ENCODE measurements around the gene RETREG1.
A peak's percentile ranks its signal among the peaks of the same experiment; 100 is the strongest.
"Not testable (repeated sequence)": the region's sequence is repeated elsewhere in the genome, so short reads cannot be mapped to it uniquely, and the experiment has no call there.

Gene RETREG1

DNA sequence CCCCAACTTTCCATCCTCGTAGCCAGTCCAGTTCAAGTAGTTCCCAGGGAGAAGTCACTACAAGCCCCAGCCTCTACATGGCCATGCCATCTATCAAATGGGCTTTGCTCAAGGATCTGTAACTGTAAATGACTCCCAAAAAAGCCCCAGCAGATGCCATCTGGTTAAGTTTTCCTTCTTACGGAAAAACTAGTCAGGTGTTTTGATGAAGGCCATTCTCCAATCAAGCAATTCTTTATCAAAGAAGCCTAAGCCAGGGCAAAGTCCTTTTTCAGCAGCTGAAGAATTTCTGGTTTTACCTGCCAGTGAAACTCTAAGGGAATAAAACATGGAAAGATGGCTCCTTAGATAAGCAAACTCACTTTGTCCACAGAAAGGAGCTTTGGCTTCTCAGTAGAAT is 129.3 kb downstream of the RETREG1 start:
- DNase-seq (ENCODE audit: low spot score): no peak

DNA sequence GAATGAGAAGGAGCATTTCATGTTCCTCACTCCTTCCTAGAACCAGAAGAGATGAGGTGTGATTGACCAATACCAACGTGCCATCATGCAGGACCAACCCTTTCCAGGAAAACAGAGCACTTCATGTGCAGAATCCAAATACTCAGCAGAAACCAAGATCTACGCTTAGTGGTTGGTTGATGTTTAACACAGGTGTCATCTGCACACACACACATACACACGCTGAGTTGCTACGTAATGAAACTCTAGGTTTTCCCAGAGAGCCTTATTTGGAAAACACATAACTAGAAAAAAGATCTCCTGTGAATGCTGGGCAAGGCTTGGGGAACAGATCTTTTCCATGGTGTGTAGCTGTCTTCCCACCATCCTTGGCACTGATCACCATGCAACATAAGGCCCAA is 130.1 kb downstream of the RETREG1 start:
- no peak for DNase-seq (ENCODE audit: low spot score)

DNA sequence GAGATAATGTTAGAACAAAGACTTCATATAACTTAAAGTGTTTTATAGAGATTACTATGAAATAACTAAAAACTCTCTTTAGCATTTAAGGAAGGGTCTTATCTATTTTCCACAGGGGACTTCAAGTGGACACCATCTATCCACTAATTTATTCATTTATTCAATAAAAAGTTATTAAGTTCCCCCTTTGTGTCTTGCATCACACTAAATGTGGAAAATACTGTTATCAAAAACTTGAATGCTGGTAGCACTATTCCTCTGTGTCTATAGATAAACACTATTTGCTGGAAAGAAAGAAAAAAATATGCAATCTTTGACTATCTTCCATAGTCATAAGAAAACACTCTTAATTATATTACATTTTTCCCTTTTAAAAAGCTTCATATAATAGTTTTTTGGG is 131.1 kb downstream of the RETREG1 start:
- DNase-seq (ENCODE audit: low spot score): no peak

DNA sequence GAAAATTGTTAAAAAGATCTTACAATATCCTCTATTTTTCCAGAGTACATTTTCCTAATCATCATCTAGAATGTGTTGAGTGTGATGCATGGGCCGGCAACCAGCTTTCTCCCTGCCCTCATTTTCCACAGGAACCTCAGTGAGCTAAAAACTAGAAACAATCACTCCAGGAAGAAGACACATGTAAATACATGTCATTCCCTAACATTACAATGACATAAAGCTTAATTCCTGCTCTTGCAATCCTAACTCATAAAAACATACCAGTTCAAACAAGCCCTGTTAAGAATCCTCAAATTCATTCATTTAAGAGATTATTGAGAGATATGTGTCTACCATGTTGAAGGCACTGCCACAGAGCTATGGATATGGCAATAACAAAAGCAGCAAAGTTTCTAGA is 132.7 kb downstream of the RETREG1 start:
- DNase-seq (ENCODE audit: low spot score): no peak

DNA sequence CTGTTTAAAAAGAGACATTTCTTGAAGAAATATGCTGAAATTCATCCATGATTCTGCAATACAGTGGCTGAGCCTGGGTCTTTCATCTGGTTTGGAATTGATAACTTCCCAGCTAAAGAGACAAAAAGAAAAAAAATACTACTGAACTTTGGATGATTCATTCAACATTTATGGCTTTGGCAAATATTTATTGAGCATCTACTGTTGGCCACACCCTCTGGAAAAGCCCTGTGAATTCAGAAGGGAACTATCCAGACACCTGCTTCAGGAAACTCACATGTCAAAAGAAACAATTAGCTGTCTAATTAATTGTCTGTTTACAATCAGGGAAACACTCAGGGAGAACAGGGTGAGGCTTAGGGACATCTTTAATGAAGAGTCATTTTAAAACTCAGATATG is 133.4 kb downstream of the RETREG1 start:
- no peak for DNase-seq (ENCODE audit: low spot score)

DNA sequence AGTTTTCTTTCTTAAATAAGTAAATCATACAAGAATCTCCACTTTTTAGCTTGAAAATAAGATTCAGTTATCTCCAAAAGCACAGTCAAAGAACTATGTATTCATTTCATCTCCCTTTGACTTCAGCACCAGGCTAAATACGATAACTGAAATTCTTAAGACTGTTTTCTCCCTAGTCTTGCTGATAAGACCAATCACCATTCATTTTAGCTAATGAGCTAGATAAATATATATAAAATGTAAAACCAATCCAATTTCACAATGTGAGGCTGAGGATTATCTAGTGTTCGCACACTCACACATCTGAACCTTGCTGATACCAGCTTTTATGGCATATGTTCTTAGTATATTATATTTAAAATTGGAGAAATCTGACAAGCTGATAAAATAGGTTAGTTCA is 133.9 kb downstream of the RETREG1 start:
- no peak for DNase-seq (ENCODE audit: low spot score)

DNA sequence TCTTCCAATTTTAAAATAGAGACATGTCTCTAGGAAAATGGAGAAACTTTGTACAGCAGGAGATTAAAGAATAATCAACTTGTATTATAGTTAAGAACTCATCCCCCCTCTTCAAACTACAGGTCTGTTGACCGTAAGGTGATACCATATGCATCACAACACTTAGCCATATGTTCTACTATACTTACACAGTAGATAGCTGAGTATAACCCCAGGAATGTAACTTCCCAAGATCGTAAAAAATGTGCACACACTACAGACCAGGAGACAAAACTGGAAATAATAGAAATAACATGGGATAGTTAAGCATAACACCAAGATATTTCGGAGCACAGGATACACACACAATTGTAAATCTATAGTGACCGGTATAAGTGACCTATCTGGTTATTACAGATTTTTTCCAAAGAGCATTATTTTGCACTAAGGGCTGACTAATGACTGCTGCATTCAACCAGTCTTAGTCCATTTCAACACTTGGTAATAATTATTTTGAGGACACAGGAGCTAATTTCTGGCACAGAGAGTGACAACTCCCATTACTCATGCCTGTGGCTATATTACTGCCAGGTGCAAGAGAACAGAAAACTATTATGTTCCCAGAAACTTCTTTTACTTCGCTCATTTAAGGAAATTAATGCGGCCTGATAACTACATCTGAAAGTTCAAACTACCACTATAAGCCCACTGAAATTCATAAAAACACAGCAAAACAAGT is 135.8 kb downstream of the RETREG1 start:
- DNase-seq (ENCODE audit: low spot score): no peak

DNA sequence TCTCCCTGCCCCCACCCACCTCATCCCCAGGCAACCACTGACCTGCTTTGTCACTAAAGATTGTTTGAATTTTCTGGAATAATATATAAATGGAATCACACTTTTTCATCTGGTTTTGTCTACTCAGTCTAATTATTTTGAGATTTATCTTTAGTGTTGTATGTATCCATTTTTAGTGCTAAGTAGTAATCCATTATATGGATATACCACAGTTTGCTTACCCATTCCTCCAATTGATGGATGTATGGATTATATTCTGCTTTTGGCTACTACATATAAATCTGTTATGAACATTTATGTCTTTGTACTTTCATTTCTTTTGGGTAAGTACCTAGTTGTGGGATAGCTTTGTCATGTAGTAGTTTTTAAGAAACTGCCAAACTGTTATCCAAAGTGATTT is 136.7 kb downstream of the RETREG1 start:
- DNase-seq (ENCODE audit: low spot score): no peak

DNA sequence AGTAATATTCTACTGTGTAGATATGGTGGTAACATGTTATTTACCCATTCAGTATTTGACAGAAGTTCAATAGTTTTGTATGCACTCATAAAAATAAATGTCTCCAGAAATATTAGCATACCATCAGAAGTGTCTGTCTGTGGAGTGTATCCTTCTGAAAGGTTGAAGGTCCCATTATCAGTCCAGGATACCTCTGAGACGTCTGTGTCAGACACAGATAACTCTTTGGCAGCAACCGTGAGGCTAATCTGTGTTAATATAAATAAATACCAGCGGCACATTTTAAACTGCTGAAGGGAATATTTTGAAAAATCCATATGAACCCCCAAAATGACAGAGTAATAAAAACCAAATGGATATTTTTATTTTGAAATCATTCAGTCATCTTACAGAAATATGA is 139.3 kb downstream of the RETREG1 start:
- DNase-seq (ENCODE audit: low spot score): no peak

DNA sequence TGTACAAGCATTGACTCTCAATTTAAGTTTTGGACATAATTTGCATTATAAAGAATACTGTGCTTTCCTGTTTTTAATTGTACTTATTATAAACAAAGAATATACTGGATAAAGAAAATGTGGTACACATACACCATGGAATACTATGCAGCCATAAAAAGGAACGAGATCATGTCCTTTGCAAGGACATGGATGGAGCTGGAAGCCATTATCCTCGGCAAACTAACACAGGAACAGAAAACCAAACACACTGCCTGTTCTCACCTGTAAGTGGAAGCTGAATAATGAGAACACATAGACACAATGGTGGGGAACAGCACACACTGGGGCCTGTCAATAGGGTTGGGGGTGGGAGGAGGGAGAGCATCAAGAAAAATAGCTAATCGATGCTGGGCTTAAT is 140.4 kb downstream of the RETREG1 start:
- DNase-seq (ENCODE audit: low spot score): not testable (repeated sequence)

DNA sequence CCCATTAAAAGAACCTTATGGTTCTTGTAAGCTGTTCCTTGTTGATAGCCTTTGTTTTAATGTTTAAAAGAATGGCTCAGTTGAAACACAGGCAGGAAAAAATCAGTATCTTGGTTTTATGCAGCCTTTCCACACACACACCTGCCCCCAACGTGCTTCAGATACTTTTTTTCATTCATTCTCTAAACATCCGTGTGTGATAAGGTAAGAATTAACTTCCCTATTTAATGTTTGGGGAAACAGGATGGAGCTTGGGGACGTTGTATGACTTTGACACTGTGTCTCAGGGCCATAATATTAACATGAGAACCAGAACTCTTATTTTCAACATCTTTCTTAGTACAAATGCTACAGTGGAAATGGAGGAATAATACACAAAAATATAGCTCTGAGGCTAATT is 145.4 kb downstream of the RETREG1 start:
- no peak for DNase-seq (ENCODE audit: low spot score)

DNA sequence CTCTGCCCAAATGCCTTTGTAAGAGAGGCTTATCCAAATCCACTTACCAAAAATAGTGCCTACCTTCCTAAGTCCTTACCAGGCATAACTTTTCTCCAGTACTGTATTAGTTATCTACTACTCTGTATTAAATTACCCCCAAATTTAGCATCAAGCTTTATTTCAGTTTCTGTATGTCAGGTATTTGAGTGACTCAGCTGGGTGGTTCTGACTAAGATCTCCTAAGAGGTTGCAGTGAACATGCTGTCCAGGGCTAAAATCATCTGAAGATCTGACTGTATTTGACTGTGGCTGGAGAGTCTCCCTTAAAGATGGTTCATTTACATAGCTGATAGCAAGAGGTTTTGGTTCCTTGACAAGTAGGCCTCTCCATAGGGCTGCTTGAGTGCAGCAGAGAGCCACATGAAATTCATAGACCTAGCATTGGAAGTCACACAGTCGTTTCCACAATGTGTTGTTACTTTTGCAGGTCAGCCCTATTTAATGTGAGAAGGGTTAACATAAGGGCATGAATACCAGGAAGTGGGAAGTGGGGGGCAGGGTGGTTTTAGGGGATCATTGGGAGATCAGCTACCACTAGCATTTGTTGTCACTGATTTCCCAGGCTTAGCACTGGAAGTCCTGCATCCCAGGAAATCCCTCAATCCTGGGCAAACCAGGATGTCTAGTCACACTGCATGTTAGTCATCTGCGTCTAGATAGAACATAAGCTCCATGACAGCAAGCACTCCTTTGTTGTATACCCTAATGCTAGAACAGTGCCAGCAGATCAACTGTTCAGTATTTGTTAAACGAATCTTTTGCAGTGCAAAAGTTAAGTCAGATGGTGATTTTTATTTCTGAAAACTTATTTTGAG is 149.2 kb downstream of the RETREG1 start:
- peak; percentile 46 for DNase-seq (ENCODE audit: low spot score)

DNA sequence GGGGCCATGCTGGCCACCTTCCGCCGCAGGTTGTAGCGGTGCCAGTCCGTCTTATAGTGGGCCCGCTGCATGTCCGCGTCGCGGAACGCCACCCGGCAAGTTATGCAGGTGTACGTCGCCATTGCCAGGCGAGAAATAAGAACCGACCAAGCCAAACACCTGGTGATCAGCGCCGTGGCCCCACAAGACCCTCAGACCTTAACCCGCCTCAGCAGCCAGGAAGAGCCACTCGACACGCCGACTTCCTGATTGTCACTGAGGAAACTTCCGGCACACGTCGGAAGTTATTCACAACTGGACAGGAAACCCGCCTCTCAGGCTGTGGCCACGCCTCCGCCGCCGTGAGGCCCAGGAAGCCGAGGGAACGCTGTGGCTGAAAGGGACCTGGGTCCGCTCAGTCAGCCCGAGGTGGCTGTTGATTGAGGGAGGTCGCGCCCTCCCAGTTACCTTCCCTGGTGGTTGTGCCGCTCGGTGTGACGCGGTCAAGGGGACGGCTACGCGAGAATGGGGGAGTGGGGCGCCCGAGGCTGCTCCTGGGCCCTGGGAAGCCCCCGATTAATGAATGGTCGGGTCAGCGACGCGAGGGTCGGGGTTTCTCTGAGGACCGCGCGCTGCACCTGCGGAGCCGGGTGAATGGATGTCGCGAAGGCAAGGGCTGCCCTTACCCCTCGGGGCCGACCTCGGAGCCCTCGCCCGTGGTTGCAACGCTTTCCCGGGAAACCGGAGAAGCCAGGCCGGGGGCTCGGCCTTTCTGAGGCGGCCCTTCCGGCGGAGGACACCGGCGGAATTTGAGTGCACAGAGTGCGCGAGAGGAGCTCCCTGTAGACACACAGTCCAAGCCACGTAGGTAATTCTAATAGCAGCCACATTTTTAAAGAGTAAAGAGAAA is 151.0 kb downstream of the RETREG1 start, which contains the start of gene ZNF622:
Gene ZNF622 (minus strand): TSS at position 257 of the 889 bp plus-strand sequence. CDS start 135 bp downstream, at position 122.
- DNase-seq (ENCODE audit: low spot score): peak; percentile 91

DNA sequence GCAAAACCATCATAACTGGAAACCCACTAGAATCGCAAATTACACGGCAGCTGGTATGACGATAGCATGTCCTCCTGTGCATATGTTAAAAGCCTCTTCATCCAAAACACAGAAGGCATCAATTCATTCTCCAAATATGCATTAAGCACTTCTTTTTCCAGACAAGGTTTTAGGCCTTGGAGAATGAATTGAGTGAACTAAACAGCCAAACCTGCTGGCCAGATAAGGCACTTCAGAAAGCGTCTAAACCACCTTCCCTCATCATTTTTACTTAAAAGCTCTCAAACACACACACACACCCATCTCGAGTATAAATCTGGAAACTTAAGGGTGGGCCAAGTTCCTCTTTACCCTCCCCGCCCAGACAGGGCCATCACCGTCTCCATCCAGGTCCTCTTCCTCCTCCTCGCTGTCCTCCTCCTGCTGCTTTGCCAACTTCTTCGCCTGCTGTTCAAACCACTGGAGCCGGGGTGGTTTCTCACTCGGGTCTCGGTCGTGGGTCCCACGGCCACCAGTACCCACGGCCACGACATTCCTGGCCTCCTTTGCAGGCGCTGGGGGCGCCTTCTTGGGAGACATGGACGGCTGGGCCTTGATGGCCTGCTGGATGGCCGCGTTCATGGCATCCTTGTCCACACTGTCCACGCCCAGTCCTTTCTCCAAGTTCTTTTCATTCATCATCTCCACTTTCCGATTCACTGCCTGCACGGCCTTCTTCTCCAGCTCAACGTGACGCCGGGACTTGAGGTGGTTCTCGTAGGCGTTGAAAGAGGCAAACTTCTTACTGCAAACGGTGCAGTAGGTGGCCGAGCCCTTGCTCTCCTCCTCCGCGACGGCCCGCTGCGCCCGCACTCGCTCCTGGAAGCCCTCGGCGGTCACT is 151.9 kb downstream of the RETREG1 start:
- DNase-seq (ENCODE audit: low spot score): peak; percentile 25

DNA sequence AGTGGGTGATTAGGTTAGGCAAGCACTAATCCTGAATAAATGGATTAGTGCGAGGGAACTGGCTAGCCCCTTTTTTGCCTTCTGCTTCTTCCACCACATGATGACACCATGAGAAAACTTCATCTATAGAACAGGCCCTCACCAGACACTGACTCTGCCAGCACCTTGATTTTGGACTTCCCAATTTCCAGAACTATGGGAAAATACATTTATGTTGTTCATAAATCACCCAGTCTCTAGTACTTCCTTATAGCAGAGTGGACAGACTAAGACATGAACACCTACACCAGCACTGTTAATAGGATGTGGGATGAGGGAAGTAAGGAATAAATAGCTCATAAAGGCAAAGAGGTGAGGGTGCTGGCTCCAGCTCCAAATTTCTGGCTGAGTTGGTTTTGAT is 152.6 kb downstream of the RETREG1 start:
- no peak for DNase-seq (ENCODE audit: low spot score)

DNA sequence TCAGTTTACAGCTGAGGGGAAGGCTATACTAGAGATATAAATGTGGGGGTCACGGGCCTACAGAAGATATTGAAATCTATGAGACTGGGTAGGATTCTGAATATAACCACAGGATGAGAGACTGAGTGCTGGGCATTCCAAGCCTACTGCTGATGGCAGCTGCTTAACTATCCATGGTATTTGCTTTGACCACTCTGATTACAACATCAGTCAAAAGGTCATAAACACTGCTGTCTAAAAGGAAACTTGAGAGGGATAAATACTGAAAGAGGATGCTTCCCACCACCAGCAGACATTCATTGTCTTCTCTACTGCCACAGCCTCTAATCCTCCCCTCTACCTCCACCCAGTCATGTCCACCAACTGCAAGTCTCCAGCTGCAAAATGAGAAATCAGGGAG is 155.0 kb downstream of the RETREG1 start:
- DNase-seq (ENCODE audit: low spot score): peak; percentile 76

DNA sequence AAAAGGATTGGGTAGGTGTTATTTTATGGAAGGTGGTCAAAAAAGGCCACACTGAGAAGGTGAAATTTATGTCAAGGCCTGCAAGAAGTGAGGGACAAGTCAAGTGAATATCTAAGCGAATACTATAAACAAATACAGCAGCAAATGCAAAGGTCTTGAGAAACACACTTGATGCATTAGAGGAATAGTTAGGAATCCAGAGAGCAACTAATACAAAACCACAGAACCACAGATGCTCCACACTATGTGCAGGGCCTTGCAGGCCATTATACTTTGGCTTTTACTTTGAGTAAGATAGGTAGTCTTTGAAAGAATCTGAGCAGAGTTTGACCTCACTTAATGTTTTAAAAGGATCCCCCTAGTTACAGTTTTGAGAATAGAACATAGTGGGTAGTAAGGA is 155.8 kb downstream of the RETREG1 start:
- DNase-seq (ENCODE audit: low spot score): no peak

DNA sequence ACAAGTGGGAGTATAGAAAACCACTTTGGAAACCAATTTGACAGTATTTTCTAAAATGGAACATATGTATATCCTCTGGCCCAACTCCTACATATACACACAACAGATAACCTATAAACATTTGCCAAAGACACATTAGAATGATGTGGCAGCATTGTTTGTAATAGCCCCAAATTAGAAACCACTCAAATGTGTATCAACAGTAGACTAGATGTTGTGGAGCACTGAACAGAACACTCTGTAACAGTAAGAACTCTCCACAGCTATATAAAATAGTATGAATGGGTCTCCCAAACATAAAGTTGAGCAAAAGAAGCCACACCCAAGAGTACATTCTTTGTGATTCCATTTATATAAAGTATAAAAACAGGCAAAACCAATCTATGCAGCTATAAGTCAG is 157.3 kb downstream of the RETREG1 start:
- no peak for DNase-seq (ENCODE audit: low spot score)

DNA sequence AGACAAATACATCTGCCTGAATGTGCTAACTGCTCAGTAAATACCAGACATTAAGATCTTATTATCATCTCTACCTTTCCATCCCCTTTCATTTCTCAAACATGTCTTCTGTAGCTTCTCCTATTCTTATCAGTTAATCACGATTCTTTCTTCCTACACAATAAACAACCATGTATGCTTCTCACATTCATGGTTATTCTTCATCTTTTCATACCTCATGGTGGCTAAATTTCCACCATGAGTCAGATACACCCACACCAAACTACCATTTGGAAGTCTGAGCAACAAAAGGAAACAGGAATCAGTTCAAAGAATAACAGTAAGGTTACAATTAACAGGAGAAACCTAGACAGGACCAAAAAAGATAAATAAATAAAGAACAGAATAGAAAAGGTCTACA is 158.9 kb downstream of the RETREG1 start:
- DNase-seq (ENCODE audit: low spot score): no peak

DNA sequence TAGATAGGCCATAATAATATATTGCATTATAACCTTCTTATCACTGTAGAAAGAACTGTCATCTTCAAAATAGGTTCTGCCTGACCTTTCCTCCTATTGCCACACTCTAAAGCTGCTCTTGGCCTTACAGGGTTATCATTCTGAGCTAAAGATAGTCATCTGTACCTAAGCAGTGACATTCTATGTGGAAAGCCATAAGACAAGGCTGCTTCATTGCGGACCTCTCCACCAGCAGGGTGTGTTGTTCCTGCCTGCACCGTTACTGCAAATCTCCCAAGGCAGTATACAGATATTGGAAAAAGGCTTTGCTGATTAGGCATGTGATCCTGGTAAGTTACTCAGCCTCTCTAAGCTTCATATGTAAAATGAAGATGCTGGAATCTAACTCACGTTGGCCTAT is 159.3 kb downstream of the RETREG1 start:
- no peak for DNase-seq (ENCODE audit: low spot score)

DNA sequence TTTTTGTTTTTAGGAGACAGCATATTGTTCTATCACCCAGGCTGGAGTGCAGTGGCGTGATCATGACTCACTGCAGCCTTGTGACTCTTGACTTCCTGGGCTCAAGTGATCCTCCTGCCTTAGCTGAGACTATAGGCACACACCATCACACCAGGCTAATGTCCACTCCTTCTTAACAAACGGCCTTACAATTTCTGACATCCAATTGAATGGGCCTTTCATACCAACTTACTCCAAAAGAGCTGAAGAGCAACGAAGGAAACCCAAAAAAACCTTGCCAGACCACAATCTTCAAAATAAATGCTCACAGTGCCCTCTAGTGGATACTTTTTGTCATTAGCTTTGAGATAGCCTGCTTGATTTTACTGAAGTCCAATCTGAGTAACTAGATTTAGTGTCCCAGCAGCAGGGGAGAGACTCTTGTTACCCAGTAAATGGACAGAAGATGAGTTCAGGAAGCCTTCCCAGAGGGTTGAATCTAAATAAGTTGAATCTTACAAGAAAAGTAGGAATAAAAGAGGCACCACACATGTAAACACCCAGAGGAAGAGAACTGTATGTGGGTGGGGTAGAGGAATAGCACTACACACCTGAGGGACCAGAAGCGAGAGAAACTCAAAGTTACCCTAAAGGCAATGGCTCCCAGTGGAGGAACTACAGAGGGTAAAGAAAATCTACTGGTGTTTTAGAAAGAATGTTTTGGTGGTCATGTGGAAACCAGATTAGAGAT is 160.5 kb downstream of the RETREG1 start:
- peak; percentile 56 for DNase-seq (ENCODE audit: low spot score)

All from GM03348 (cell line).